ENCODE data around the gene HDAC7.

Gene HDAC7

DNA sequence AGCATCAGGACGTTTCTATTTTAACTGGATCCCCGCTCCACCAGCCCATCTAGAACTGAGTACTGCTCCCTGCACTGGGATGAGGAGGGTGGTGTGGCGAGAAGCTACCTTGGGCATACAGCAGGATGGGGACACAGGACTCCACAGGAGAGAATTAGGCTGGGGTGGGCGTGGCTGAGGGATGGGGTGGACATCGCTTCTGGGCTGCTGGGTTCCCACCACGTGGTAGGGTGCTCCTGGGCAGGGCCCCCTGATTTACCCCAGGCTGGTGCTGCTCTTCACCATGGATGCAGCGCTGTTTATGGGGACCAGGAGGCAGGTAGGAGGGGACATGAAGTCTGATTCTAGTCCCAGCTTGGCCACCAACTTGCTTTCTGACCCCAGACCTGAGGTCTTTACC lies 43.2 kb upstream of the HDAC7 start:
- TF ChIP-seq, protein P1, sequence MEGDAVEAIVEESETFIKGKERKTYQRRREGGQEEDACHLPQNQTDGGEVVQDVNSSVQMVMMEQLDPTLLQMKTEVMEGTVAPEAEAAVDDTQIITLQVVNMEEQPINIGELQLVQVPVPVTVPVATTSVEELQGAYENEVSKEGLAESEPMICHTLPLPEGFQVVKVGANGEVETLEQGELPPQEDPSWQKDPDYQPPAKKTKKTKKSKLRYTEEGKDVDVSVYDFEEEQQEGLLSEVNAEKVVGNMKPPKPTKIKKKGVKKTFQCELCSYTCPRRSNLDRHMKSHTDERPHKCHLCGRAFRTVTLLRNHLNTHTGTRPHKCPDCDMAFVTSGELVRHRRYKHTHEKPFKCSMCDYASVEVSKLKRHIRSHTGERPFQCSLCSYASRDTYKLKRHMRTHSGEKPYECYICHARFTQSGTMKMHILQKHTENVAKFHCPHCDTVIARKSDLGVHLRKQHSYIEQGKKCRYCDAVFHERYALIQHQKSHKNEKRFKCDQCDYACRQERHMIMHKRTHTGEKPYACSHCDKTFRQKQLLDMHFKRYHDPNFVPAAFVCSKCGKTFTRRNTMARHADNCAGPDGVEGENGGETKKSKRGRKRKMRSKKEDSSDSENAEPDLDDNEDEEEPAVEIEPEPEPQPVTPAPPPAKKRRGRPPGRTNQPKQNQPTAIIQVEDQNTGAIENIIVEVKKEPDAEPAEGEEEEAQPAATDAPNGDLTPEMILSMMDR (IDR thresholded peaks at IDR 0.05): no peak
- TF ChIP-seq ZFX (IDR thresholded peaks at IDR 0.05; ENCODE audit: borderline replicate concordance): no peak
- no peak overlapping the region for H3K27ac ChIP-seq

DNA sequence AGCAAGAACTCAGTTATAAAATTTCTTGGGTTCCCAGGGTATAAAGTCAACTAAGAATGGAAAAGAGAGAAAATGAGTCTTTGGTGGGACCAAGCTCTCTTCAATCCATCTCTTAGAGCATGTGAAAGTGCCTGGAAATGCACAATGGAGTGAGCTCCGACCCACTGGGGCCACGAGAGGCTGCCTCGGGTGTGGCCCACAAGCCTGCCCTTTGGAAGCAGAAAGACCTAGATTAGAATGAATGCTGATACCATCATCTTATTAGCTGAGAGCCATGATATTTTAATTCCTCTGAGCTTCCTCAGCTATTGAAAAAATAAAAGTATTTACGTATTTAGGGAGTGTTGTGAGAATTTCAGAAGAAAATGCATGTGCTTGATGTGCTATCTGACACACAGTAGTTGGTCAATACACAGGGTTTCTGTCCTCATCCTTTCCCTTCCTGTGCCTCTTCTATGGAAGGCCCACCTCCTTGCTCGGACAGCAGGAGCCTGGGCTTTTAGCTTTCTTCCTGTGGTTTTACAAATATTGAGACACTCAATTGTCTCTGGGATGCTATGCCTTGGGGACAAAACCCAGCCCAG lies 42.6 kb upstream of the HDAC7 start:
- no peak overlapping the region for H3K27ac ChIP-seq
- TF ChIP-seq, protein P1 (IDR thresholded peaks at IDR 0.05): no peak
- TF ChIP-seq ZFX (IDR thresholded peaks at IDR 0.05; ENCODE audit: borderline replicate concordance): no peak

DNA sequence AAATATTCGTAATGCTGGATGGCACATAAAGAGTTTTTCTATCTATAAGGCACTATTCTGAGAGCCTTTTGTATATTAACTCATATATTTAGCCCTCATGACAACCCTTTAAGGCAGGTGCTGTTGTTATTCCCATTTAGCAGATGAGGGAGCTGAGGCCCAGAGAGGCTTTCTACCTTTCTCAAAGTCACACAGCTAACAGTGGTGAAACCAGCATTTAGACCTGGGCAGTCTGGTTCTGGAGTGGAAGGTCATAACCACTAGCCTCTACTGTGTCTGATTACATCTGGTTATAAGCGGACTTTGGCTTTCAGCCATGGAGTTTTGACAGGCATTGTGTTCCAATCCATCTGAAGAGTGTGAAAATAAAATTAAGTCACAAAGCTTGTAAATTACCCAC lies 41.2 kb upstream of the HDAC7 start:
- TF ChIP-seq, protein P1 (IDR thresholded peaks at IDR 0.05): no peak
- TF ChIP-seq ZFX (IDR thresholded peaks at IDR 0.05; ENCODE audit: borderline replicate concordance): no peak
- no peak overlapping the region for H3K27ac ChIP-seq

DNA sequence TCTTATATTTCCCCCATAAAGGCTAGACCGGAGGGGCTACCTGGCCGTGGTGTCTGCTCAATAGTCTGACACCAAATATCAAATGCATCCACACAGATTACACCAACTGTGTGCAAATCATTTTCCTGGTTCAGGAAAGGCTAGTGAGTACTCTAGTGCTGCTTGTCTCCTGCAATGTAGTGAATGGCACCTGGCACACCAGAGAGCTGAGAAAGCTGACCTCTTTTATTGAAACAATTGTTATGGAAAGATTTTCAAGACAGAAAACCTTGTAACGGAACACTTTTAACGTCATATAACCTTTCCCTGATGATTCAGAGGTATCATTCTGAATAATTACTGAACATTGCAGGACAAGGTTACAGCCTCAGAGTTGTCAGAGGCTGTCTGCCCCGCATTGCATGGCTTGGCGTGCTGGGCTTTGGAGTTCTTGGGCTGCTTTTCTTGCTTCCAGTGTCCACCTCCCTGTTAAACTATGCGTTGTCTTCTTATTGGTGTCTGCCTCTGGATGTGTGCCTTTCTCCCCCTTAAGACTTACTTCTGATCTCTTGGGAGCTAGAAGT lies 40.7 kb upstream of the HDAC7 start:
- no peak for TF ChIP-seq ZFX (IDR thresholded peaks at IDR 0.05; ENCODE audit: borderline replicate concordance)
- TF ChIP-seq, protein P1 (IDR thresholded peaks at IDR 0.05): no peak
- no peak overlapping the region for H3K27ac ChIP-seq

DNA sequence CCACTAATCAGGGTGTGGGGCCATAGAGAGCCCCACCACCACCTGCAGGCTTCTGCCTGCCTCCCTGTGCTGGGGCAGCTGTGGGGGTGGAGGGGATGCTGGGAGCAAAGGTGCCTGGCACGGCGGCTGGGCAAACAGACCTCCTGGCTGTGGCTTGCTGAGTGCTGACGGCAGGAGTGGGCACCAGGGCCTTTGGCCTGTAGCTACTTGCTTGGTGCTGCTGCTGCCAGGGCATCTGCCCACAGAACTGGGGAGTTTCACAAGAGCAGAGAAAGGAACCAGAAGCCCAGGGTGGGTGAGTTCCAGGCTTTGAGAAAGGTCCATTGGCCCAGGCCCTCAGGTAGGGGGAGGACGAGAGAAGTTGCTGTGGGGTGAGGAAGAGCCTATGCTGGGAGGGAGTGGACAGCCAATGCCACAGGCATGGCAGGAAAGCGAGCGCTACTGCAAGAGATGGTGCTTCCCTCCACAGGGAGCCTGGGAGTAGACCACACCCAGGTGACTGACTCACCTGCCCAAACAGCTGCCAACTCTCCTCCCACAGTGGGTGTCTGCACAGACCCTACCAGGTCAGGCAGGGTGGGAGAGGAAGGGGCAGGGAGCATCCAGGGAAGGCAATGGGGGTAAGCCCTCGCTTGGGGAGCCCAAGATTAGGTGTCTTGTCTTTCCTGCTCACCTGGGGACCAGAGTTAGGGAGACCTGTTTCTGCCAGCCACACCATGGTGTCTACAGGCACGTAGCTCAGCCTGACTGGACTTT lies 39.0 kb upstream of the HDAC7 start:
- no peak for TF ChIP-seq ZFX (IDR thresholded peaks at IDR 0.05; ENCODE audit: borderline replicate concordance)
- TF ChIP-seq, protein P1 (IDR thresholded peaks at IDR 0.05): no peak
- H3K27ac ChIP-seq: no peak overlapping the region

DNA sequence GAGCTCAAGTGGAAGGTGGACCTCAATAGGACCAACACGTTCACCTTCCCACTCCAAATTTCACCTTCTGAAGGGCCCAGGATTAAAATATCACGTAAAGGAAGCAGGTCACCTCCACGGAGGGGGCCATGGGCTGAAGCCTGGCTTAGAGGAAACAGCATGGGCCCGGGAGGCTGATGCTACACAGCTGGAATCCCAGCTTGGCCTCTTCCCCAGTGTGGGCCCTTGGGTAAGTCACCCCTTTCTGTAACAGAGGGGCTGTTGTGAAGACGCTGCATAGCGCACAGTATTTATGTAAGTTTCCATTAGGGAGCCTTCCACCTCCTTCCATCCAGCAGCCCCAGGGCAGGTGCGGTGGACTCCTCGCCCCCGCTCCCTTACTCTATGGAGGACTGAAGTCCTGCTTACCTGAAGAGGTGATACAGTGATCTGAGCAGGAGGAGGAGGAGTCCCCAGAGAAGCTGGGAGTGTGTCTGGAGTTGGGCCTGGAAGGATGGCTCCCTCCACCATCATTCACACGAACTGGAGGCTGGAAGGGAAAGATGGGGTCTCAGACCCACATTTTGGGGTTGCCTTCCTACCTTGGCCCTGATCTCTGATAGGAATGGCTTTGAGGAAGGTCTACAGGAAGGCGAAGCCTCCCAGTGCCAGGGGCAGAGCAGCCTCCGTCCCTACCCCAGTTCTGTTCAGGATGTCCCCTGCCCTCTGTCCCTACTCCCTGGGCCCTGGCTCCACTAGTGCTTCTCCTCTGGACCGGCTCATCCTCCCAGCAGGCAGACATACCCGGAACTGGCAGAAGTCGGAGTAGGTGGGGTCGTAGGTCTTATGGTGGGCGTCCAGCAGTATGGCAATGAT lies 37.2 kb upstream of the HDAC7 start:
- TF ChIP-seq, protein P1 (IDR thresholded peaks at IDR 0.05): no peak
- no peak for TF ChIP-seq ZFX (IDR thresholded peaks at IDR 0.05; ENCODE audit: borderline replicate concordance)
- H3K27ac ChIP-seq: no peak overlapping the region
